ENCODE measurements around the gene ZBTB20.

DNA sequence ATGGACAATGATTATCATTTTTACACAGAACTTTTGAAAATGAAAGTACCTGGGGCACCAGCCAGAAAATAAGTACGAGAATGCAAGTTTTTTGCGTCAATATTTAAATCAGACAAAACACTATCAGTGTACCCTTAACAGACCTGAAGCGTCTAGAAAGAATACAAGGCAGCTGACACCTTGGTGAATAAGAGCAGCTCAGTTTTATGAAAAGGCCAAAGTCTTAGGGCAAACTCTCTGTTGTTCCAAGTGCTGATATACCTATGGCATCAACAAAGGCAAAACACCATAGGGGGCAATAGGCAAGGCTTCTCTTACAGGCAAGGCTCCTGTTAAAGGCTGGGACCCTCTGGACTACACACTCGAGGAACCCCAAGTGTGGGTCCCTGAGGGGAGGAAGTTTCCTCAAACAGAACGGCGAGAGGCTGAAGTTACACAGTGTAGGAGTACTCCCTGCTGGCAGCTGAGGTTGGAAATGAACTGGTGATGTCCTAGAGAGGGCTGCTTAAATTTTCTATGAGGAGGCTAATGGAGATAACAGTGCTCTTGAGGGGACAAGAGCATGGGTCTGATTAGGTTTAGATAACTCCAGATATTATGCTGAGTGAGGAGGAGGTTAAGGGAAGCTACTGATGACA, 562.2 kb downstream of the ZBTB20 start:
- TF ChIP-seq, protein P1, sequence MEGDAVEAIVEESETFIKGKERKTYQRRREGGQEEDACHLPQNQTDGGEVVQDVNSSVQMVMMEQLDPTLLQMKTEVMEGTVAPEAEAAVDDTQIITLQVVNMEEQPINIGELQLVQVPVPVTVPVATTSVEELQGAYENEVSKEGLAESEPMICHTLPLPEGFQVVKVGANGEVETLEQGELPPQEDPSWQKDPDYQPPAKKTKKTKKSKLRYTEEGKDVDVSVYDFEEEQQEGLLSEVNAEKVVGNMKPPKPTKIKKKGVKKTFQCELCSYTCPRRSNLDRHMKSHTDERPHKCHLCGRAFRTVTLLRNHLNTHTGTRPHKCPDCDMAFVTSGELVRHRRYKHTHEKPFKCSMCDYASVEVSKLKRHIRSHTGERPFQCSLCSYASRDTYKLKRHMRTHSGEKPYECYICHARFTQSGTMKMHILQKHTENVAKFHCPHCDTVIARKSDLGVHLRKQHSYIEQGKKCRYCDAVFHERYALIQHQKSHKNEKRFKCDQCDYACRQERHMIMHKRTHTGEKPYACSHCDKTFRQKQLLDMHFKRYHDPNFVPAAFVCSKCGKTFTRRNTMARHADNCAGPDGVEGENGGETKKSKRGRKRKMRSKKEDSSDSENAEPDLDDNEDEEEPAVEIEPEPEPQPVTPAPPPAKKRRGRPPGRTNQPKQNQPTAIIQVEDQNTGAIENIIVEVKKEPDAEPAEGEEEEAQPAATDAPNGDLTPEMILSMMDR (IDR thresholded peaks at IDR 0.05) = no peak
- TF ChIP-seq POLR2A (IDR thresholded peaks at IDR 0.05) = no peak
